Measurements from ENCODE around the gene ARHGAP32. TPM values are rescaled to one million over a fixed set of nuclear protein-coding genes. Genes with fewer than 3 reads are reported as not detected.
"Not testable (repeated sequence)": the region's sequence is repeated elsewhere in the genome, so short reads cannot be mapped to it uniquely, and the experiment has no call there.

The ARHGAP32 gene
- total and polyA plus RNA-seq, 9 donors, result 8.3 to 15.1 (median 10.4) TPM

DNA sequence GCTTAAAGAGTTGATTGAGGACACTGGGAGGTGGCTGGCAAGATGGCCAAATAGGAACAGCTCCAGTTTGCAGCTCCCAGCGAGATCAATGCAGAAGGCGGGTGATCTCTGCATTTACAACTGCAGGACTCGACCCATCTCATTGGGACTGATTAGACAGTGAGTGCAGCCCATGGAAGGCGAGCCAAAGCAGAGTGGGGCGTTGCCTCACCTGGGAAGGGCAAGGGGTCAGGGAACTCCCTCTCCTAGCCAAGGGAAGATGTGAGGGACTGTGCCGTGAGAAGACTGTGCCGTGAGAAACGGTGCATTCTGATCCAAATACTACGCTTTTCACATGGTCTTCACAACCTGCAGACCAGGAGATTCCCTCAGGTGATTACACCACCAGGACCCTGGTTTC, 36.4 kb downstream of the ARHGAP32 start:
- Histone ChIP-seq H3K4me1 (ENCODE audit: control insufficient read depth, insufficient read depth, low read length) (no peaks in the 10 kb centered on the region), H3K36me3 (ENCODE audit: control insufficient read depth, insufficient read depth, low read length) (no peaks in the 10 kb centered on the region), H3K9me3 (replicated peaks; ENCODE audit: control insufficient read depth, low read depth, low read length) (peaks cover 38% of the 10 kb centered on the region), H3K4me3 (ENCODE audit: low read length) (no peak overlapping the region), H3K27ac (ENCODE audit: low read length) (no peak overlapping the region), H3K27me3 (ENCODE audit: control insufficient read depth, insufficient read depth, low read length) (no peaks in the 10 kb centered on the region)
- 95% methylated on average over 6 of the region's 9 CpGs for WGBS (ENCODE audit: insufficient coverage)
- DNase-seq, result no peak

DNA sequence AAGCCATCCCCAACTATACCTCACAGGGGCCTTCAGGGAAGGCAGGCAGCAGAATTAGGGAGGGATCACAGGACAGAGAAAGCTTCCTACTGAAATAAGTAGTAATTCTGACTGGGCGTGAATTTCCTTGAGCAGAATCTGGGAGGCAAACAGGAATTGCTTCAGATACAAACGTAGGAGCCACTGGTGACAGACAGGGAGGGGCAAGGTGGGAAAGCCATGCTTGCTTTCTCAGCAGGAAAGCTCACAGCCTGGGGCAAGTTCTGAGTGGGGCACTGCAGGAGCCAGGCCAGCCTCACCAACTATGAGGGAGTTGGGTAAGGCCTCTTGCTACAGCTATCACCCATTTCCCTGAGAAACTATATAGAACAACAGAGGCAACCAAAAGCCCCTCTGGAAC, 43.6 kb downstream of the ARHGAP32 start:
- no peak for DNase-seq
- peaks cover 16% of the 10 kb centered on the region for H3K9me3 ChIP-seq (replicated peaks; ENCODE audit: control insufficient read depth, low read depth, low read length)
- WGBS (ENCODE audit: insufficient coverage), result 89% methylated on average over 2 of the region's 2 CpGs

DNA sequence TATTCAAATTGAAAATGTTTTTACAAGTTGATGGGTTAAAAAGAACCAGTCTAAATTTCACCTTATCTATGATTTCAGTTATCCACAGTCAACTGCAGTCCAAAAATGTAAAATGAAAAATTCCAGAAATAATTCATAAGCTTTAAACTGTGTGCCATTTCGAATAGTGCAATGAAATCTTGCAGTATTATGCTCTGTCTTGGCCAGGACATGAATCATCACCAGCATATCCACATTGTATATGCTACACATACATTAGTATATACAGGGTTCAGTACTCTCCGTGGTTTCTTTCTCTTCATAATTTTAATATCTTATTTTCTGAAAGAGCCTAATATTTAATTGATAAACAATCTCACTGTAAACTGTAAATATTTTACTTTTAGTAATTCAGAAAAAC, 45.9 kb downstream of the ARHGAP32 start:
- H3K4me1 ChIP-seq (ENCODE audit: control insufficient read depth, insufficient read depth, low read length), result no peaks in the 10 kb centered on the region
- peaks cover 4% of the 10 kb centered on the region for H3K9me3 ChIP-seq (replicated peaks; ENCODE audit: control insufficient read depth, low read depth, low read length)
- no peak overlapping the region for H3K4me3 ChIP-seq (ENCODE audit: low read length)
- WGBS (ENCODE audit: insufficient coverage), result no CpG with 5 or more reads among the region's 2 CpGs
- no peak overlapping the region for H3K27ac ChIP-seq (ENCODE audit: low read length)
- no peaks in the 10 kb centered on the region for H3K36me3 ChIP-seq (ENCODE audit: control insufficient read depth, insufficient read depth, low read length)
- no peaks in the 10 kb centered on the region for H3K27me3 ChIP-seq (ENCODE audit: control insufficient read depth, insufficient read depth, low read length)
- no peak for DNase-seq

More for the DNA sequence above, 43.6 kb downstream of the ARHGAP32 start:
- Histone ChIP-seq H3K4me1 (ENCODE audit: control insufficient read depth, insufficient read depth, low read length) (no peaks in the 10 kb centered on the region), H3K27me3 (ENCODE audit: control insufficient read depth, insufficient read depth, low read length) (no peaks in the 10 kb centered on the region), H3K4me3 (ENCODE audit: low read length) (no peak overlapping the region), H3K36me3 (ENCODE audit: control insufficient read depth, insufficient read depth, low read length) (no peaks in the 10 kb centered on the region), H3K27ac (ENCODE audit: low read length) (no peak overlapping the region)

- H3K27ac ChIP-seq (ENCODE audit: low read length), result no peak overlapping the region
- no peak for DNase-seq
- peaks cover 2% of the 10 kb centered on the region for H3K9me3 ChIP-seq (replicated peaks; ENCODE audit: control insufficient read depth, low read depth, low read length)
- no peak overlapping the region for H3K4me3 ChIP-seq (ENCODE audit: low read length)
- no peaks in the 10 kb centered on the region for H3K4me1 ChIP-seq (ENCODE audit: control insufficient read depth, insufficient read depth, low read length)
- no peaks in the 10 kb centered on the region for H3K27me3 ChIP-seq (ENCODE audit: control insufficient read depth, insufficient read depth, low read length)
- H3K36me3 ChIP-seq (ENCODE audit: control insufficient read depth, insufficient read depth, low read length), result no peaks in the 10 kb centered on the region
Measured at GRCh38 chr11:129145276-129145675, 46.8 kb downstream of the ARHGAP32 start.

GRCh38 chr11:129144256-129144655, 47.9 kb downstream of the ARHGAP32 start:
- no CpG with 5 or more reads among the region's 2 CpGs for WGBS (ENCODE audit: insufficient coverage)
- H3K27ac ChIP-seq (ENCODE audit: low read length), result no peak overlapping the region

GRCh38 chr11:129143335-129143734, 48.8 kb downstream of the ARHGAP32 start:
- WGBS (ENCODE audit: insufficient coverage), result 14% methylated on average over 6 of the region's 8 CpGs
- H3K27ac ChIP-seq (ENCODE audit: low read length), result no peak overlapping the region
- no peak overlapping the region for H3K4me3 ChIP-seq (ENCODE audit: low read length)
- no peaks in the 10 kb centered on the region for H3K4me1 ChIP-seq (ENCODE audit: control insufficient read depth, insufficient read depth, low read length)
- no peaks in the 10 kb centered on the region for H3K27me3 ChIP-seq (ENCODE audit: control insufficient read depth, insufficient read depth, low read length)
- no peaks in the 10 kb centered on the region for H3K9me3 ChIP-seq (replicated peaks; ENCODE audit: control insufficient read depth, low read depth, low read length)
- H3K36me3 ChIP-seq (ENCODE audit: control insufficient read depth, insufficient read depth, low read length), result no peaks in the 10 kb centered on the region
- DNase-seq, result peak; percentile 66

More at GRCh38 chr11:129144256-129144655, 47.9 kb downstream of the ARHGAP32 start:
- no peak overlapping the region for H3K4me3 ChIP-seq (ENCODE audit: low read length)
- no peaks in the 10 kb centered on the region for H3K9me3 ChIP-seq (replicated peaks; ENCODE audit: control insufficient read depth, low read depth, low read length)
- H3K27me3 ChIP-seq (ENCODE audit: control insufficient read depth, insufficient read depth, low read length), result no peaks in the 10 kb centered on the region
- no peak for DNase-seq
- H3K36me3 ChIP-seq (ENCODE audit: control insufficient read depth, insufficient read depth, low read length), result no peaks in the 10 kb centered on the region
- H3K4me1 ChIP-seq (ENCODE audit: control insufficient read depth, insufficient read depth, low read length), result no peaks in the 10 kb centered on the region

GRCh38 chr11:129141748-129142523, 50.2 kb downstream of the ARHGAP32 start:
- no peaks in the 10 kb centered on the region for H3K36me3 ChIP-seq (ENCODE audit: control insufficient read depth, insufficient read depth, low read length)
- H3K27me3 ChIP-seq (ENCODE audit: control insufficient read depth, insufficient read depth, low read length), result no peaks in the 10 kb centered on the region
- no CpG with 5 or more reads among the region's 8 CpGs for WGBS (ENCODE audit: insufficient coverage)
- H3K4me1 ChIP-seq (ENCODE audit: control insufficient read depth, insufficient read depth, low read length), result no peaks in the 10 kb centered on the region
- H3K4me3 ChIP-seq (ENCODE audit: low read length), result no peak overlapping the region
- peak; percentile 22 for DNase-seq
- no peak overlapping the region for H3K27ac ChIP-seq (ENCODE audit: low read length)
- no peaks in the 10 kb centered on the region for H3K9me3 ChIP-seq (replicated peaks; ENCODE audit: control insufficient read depth, low read depth, low read length)

- no peak overlapping the region for H3K27ac ChIP-seq (ENCODE audit: low read length)
- H3K4me1 ChIP-seq (ENCODE audit: control insufficient read depth, insufficient read depth, low read length), result no peaks in the 10 kb centered on the region
- no peak for DNase-seq
- no CpG with 5 or more reads among the region's 6 CpGs for WGBS (ENCODE audit: insufficient coverage)
- H3K27me3 ChIP-seq (ENCODE audit: control insufficient read depth, insufficient read depth, low read length), result no peaks in the 10 kb centered on the region
- peaks cover 3% of the 10 kb centered on the region for H3K9me3 ChIP-seq (replicated peaks; ENCODE audit: control insufficient read depth, low read depth, low read length)
- no peak overlapping the region for H3K4me3 ChIP-seq (ENCODE audit: low read length)
- no peaks in the 10 kb centered on the region for H3K36me3 ChIP-seq (ENCODE audit: control insufficient read depth, insufficient read depth, low read length)
Measured at GRCh38 chr11:129131316-129131715, 60.8 kb downstream of the ARHGAP32 start.

DNA sequence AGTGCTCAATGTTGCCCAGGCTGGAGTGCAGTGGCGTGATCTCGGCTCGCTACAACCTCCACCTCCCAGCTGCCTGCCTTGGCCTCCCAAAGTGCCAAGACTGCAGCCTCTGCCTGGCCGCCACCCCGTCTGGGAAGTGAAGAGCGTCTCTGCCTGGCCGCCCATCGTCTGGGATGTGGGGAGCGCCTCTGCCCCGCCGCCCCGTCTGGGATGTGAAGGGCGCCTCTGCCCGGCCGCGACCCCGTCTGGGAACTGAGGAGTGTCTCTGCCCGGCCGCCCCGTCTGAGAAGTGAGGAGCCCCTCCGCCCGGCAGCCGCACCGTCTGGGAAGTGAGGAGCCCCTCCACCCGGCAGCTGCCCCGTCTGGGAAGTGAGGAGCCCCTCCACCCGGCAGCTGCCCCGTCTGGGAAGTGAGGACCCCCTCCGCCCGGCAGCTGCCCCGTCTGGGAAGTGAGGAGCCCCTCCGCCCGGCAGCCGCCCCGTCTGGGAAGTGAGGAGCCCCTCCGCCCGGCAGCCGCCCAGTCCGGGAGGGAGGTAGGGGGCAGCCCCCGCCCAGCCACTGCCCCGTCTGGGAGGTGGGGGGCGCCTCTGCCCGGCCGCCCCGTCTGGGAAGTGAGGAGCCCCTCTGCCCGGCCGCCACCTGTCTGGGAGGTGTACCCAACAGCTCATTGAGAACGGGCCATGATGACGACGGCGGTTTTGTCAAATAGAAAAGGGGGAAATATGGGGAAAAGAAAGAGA, 63.1 kb downstream of the ARHGAP32 start:
- H3K36me3 ChIP-seq (ENCODE audit: control insufficient read depth, insufficient read depth, low read length); H3K27ac ChIP-seq (ENCODE audit: low read length); H3K9me3 ChIP-seq (replicated peaks; ENCODE audit: control insufficient read depth, low read depth, low read length); H3K4me3 ChIP-seq (ENCODE audit: low read length); H3K27me3 ChIP-seq (ENCODE audit: control insufficient read depth, insufficient read depth, low read length); DNase-seq; H3K4me1 ChIP-seq (ENCODE audit: control insufficient read depth, insufficient read depth, low read length): not testable (repeated sequence)
- 97% methylated on average over 45 of the region's 51 CpGs for WGBS (ENCODE audit: insufficient coverage)

DNA sequence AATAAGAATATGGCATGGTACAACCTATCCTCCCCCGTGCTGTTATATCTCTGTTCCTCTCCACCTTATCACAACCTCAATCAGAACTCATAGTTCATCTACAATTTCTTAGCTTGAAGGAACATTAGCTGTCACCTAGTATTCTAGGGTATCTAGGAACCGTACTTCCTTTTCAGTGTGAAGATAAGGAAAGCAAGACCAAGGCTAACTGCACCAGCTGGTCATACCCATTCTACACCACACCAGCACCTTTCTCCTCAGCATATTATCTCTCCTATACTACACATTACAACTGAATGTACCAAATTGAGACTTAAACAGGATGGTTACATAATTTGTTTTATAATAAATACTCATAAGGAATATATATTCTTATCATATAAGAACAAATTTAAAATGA, 73.1 kb downstream of the ARHGAP32 start:
- DNase-seq, result no peak
- no peaks in the 10 kb centered on the region for H3K27me3 ChIP-seq (ENCODE audit: control insufficient read depth, insufficient read depth, low read length)
- peaks cover 2% of the 10 kb centered on the region for H3K36me3 ChIP-seq (ENCODE audit: control insufficient read depth, insufficient read depth, low read length)
- H3K9me3 ChIP-seq (replicated peaks; ENCODE audit: control insufficient read depth, low read depth, low read length), result no peaks in the 10 kb centered on the region
- no peak overlapping the region for H3K4me3 ChIP-seq (ENCODE audit: low read length)
- WGBS (ENCODE audit: insufficient coverage), result no CpG with 5 or more reads among the region's 2 CpGs
- no peak overlapping the region for H3K27ac ChIP-seq (ENCODE audit: low read length)
- H3K4me1 ChIP-seq (ENCODE audit: control insufficient read depth, insufficient read depth, low read length), result no peaks in the 10 kb centered on the region
